K562 (cell line): ENCODE data around the gene FTL. TPM values are rescaled to one million over a fixed set of nuclear protein-coding genes. Genes with fewer than 3 reads are reported as not detected.

Source experiments
- CHD4 ChIP-seq: fragments of 200-600 bp; sonication (generic); IDR thresholded peaks from 3 replicates; pipeline ENCODE4 v1.6.1; 2012; ENCODE audit warnings: low read depth, mild to moderate bottlenecking, mixed read lengths, low read length, inconsistent platforms; ENCODE audit not compliant: insufficient read depth, insufficient replicate concordance, poor library complexity, severe bottlenecking
- HOXB6 ChIP-seq: fragments of 250-450 bp; sonication (Bioruptor Pico); IDR thresholded peaks from 2 replicates; pipeline ENCODE4 v1.5.1; 2022; ENCODE audit warnings: mild to moderate bottlenecking, borderline replicate concordance
- MCM7 ChIP-seq, 2 experiments: fragments of 450-650 bp; IDR thresholded peaks; 2 replicates each; pipeline ENCODE4 v1.6.1; 2016 to 2018
- MIER1 ChIP-seq: fragments of 450-650 bp; IDR thresholded peaks from 2 replicates; pipeline ENCODE4 v1.6.1; 2016; ENCODE audit warnings: antibody characterized with exemption, mild to moderate bottlenecking, low read depth
- POLR2G ChIP-seq: fragments of 200-400 bp; formaldehyde crosslinking; IDR thresholded peaks from 2 replicates; pipeline ENCODE4 v1.6.1; 2017; ENCODE audit warnings: low read depth, mild to moderate bottlenecking, antibody characterized with exemption, low read length, moderate library complexity
- TOE1 ChIP-seq, 2 experiments: fragments of 450-650 bp in 1 of 2; sonication (generic) in 1 of 2; formaldehyde crosslinking in 1 of 2; IDR thresholded peaks; 2 replicates each; pipeline versions ENCODE4 v1.7.1 to v1.8.0; 2016 to 2022; ENCODE audit warnings: borderline replicate concordance in 2 of 2, mild to moderate bottlenecking in 2 of 2, antibody characterized with exemption in 1 of 2, inconsistent platforms in 1 of 2, low read depth in 1 of 2, missing genetic modification reagents in 1 of 2, moderate library complexity in 1 of 2
- polyA plus RNA-seq, 8 experiments: library from polyadenylated mRNA; depleted of rRNA in 4 of 8; stranded (reverse) in 5 of 8; unstranded in 3 of 8; fragments of >200 nt; fragmentation: Nextera tagmentation in 2 of 8; fragmentation: Illumina TruSeq in 1 of 8; extraction: Ambion mirVana in 2 of 8; extraction: Trizol in 1 of 8; gene quantifications; 2 replicates each; pipeline versions ENCODE4 v1.2.1 to v1.2.3, GENCODE V29; 2011 to 2014; ENCODE audit warnings: inconsistent platforms in 1 of 8, missing spikeins in 1 of 8
- total RNA-seq, 7 experiments: library from RNA; depleted of rRNA in 6 of 7; stranded (reverse); fragments of >200 nt in 6 of 7; fragmentation: Illumina TruSeq in 2 of 7; extraction: Trizol in 2 of 7; gene quantifications; 2 replicates each; pipeline versions ENCODE4 v1.2.1 to v1.2.3, GENCODE V29; 2011 to 2021; ENCODE audit warnings: low replicate concordance in 1 of 7
- TF ChIP-seq, protein P1 (sequence below): fragments of 450-650 bp; IDR thresholded peaks from 2 replicates; pipeline ENCODE4 v1.6.1; 2016; ENCODE audit warnings: mild to moderate bottlenecking, moderate library complexity
- TF ChIP-seq, protein P2 (sequence below): fragments of 250-450 bp; sonication (Bioruptor Pico); IDR thresholded peaks from 2 replicates; pipeline ENCODE4 v1.8.0; 2021; ENCODE audit warnings: mild to moderate bottlenecking, moderate library complexity
- TF ChIP-seq, protein P3 (sequence below): fragments of 450-650 bp; IDR thresholded peaks from 2 replicates; pipeline ENCODE4 v1.6.1; 2016; ENCODE audit warnings: missing biosample characterization, missing genetic modification characterization

Gene FTL
- total and polyA plus RNA-seq, 9 of the 15 experiments (the other 6 are each of a cell fraction or from before 2014, with no cell fraction given): 1,231 to 27,415 (median 3,965) TPM

DNA sequence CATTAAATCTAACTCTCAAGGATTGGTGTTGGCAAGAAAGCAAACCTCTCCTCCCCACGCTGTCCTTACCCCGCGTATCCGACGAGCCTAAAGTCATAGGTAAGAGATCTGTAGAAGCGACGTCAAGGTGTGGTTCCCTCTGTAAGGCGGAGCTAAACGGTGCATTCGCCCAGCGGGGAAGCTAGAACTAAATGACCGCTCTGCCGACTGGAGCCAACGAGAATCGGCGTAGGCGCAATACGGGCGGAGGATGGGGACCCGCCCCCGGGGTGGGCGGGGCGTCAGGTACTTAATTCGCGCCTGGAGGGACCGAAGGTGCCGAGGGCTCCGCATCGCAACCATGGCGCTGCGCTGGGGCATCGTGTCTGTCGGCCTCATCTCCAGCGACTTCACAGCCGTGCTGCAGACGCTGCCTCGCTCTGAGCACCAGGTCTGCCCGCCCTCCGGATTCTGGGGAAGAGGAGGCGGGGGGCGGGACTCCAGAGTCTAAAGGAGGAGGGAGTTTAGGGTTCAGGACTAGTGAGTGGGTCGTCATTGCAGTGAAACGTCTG is 31.7 kb upstream of the FTL start, which contains the start of gene DHDH (continued):
- TF ChIP-seq, protein P1, sequence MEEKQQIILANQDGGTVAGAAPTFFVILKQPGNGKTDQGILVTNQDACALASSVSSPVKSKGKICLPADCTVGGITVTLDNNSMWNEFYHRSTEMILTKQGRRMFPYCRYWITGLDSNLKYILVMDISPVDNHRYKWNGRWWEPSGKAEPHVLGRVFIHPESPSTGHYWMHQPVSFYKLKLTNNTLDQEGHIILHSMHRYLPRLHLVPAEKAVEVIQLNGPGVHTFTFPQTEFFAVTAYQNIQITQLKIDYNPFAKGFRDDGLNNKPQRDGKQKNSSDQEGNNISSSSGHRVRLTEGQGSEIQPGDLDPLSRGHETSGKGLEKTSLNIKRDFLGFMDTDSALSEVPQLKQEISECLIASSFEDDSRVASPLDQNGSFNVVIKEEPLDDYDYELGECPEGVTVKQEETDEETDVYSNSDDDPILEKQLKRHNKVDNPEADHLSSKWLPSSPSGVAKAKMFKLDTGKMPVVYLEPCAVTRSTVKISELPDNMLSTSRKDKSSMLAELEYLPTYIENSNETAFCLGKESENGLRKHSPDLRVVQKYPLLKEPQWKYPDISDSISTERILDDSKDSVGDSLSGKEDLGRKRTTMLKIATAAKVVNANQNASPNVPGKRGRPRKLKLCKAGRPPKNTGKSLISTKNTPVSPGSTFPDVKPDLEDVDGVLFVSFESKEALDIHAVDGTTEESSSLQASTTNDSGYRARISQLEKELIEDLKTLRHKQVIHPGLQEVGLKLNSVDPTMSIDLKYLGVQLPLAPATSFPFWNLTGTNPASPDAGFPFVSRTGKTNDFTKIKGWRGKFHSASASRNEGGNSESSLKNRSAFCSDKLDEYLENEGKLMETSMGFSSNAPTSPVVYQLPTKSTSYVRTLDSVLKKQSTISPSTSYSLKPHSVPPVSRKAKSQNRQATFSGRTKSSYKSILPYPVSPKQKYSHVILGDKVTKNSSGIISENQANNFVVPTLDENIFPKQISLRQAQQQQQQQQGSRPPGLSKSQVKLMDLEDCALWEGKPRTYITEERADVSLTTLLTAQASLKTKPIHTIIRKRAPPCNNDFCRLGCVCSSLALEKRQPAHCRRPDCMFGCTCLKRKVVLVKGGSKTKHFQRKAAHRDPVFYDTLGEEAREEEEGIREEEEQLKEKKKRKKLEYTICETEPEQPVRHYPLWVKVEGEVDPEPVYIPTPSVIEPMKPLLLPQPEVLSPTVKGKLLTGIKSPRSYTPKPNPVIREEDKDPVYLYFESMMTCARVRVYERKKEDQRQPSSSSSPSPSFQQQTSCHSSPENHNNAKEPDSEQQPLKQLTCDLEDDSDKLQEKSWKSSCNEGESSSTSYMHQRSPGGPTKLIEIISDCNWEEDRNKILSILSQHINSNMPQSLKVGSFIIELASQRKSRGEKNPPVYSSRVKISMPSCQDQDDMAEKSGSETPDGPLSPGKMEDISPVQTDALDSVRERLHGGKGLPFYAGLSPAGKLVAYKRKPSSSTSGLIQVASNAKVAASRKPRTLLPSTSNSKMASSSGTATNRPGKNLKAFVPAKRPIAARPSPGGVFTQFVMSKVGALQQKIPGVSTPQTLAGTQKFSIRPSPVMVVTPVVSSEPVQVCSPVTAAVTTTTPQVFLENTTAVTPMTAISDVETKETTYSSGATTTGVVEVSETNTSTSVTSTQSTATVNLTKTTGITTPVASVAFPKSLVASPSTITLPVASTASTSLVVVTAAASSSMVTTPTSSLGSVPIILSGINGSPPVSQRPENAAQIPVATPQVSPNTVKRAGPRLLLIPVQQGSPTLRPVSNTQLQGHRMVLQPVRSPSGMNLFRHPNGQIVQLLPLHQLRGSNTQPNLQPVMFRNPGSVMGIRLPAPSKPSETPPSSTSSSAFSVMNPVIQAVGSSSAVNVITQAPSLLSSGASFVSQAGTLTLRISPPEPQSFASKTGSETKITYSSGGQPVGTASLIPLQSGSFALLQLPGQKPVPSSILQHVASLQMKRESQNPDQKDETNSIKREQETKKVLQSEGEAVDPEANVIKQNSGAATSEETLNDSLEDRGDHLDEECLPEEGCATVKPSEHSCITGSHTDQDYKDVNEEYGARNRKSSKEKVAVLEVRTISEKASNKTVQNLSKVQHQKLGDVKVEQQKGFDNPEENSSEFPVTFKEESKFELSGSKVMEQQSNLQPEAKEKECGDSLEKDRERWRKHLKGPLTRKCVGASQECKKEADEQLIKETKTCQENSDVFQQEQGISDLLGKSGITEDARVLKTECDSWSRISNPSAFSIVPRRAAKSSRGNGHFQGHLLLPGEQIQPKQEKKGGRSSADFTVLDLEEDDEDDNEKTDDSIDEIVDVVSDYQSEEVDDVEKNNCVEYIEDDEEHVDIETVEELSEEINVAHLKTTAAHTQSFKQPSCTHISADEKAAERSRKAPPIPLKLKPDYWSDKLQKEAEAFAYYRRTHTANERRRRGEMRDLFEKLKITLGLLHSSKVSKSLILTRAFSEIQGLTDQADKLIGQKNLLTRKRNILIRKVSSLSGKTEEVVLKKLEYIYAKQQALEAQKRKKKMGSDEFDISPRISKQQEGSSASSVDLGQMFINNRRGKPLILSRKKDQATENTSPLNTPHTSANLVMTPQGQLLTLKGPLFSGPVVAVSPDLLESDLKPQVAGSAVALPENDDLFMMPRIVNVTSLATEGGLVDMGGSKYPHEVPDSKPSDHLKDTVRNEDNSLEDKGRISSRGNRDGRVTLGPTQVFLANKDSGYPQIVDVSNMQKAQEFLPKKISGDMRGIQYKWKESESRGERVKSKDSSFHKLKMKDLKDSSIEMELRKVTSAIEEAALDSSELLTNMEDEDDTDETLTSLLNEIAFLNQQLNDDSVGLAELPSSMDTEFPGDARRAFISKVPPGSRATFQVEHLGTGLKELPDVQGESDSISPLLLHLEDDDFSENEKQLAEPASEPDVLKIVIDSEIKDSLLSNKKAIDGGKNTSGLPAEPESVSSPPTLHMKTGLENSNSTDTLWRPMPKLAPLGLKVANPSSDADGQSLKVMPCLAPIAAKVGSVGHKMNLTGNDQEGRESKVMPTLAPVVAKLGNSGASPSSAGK: peak; percentile 60
- TF ChIP-seq, protein P2, sequence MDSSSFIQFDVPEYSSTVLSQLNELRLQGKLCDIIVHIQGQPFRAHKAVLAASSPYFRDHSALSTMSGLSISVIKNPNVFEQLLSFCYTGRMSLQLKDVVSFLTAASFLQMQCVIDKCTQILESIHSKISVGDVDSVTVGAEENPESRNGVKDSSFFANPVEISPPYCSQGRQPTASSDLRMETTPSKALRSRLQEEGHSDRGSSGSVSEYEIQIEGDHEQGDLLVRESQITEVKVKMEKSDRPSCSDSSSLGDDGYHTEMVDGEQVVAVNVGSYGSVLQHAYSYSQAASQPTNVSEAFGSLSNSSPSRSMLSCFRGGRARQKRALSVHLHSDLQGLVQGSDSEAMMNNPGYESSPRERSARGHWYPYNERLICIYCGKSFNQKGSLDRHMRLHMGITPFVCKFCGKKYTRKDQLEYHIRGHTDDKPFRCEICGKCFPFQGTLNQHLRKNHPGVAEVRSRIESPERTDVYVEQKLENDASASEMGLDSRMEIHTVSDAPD (CRISPR knock-in tag): no peak
- peak; percentile 85 for TF ChIP-seq POLR2G
- TF ChIP-seq, protein P3, sequence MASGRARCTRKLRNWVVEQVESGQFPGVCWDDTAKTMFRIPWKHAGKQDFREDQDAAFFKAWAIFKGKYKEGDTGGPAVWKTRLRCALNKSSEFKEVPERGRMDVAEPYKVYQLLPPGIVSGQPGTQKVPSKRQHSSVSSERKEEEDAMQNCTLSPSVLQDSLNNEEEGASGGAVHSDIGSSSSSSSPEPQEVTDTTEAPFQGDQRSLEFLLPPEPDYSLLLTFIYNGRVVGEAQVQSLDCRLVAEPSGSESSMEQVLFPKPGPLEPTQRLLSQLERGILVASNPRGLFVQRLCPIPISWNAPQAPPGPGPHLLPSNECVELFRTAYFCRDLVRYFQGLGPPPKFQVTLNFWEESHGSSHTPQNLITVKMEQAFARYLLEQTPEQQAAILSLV (tag): no peak
- TF ChIP-seq MIER1: no peak
- TF ChIP-seq HOXB6 (CRISPR knock-in tag): no peak
- TF ChIP-seq CHD4: no peak
- no peak for TF ChIP-seq MCM7 (IDR thresholded peaks at IDR 0.05)
- TF ChIP-seq TOE1 (IDR thresholded peaks at IDR 0.05; ENCODE audit: borderline replicate concordance): peak; percentile 24; the same call in 1 of the 2 replicates
- no peak for TF ChIP-seq TOE1 (CRISPR knock-in tag; IDR thresholded peaks at IDR 0.05; ENCODE audit: borderline replicate concordance, low read depth)
